Measurements from ENCODE around the gene PDE6G. TPM values are rescaled to one million over a fixed set of nuclear protein-coding genes. Genes with fewer than 3 reads are reported as not detected.
A peak's percentile ranks its signal among the peaks of the same experiment; 100 is the strongest.

PDE6G gene
- total and polyA plus RNA-seq, 2 of the 4 experiments (the other 2 are of a cell fraction), result 2.7 TPM; not detected in 1

GRCh38 chr17:81650951-81651350 lies 5.4 kb downstream of the PDE6G start:
- Histone ChIP-seq H3K4me2 (ENCODE audit: low read depth, low read length) (no peak overlapping the region), H3K23ac (ENCODE audit: low read depth, low read length) (no peak overlapping the region), H3K56ac (ENCODE audit: extremely low read depth, insufficient read depth, low read length) (no peak overlapping the region), H2AK5ac (ENCODE audit: low read depth, low read length) (peak overlapping the region; percentile 91), H3K4ac (ENCODE audit: low read depth, low read length) (peak overlapping the region; percentile 87), H3K27me3 (ENCODE audit: control insufficient read depth, insufficient read depth, low read length) (peaks cover 19% of the 10 kb centered on the region), H3K9me3 (ENCODE audit: control insufficient read depth, insufficient read depth, low read length) (peaks cover 8% of the 10 kb centered on the region; the same call in 1 of the 2 replicates), H3K36me3 (ENCODE audit: control insufficient read depth, insufficient read depth, low read length) (no peaks in the 10 kb centered on the region), H2BK5ac (ENCODE audit: low read depth, low read length, poor library complexity, severe bottlenecking) (peak overlapping the region; percentile 74), H3K79me1 (ENCODE audit: low read depth in 1 of 2, low read length in 2 of 2) (no peaks in the 10 kb centered on the region; a peak in 1 of 4 replicates), H3K9ac (ENCODE audit: low read depth, low read length) (no peak overlapping the region), H4K5ac (ENCODE audit: low read depth, low read length) (no peak overlapping the region), H2BK120ac (ENCODE audit: low read depth, low read length) (peak overlapping the region; percentile 91), H3K9me1 (ENCODE audit: insufficient read depth, low read length) (peaks cover 12% of the 10 kb centered on the region), H2AFZ (replicated peaks; ENCODE audit: low read length, poor library complexity) (no peak overlapping the region), H2AK9ac (replicated peaks; ENCODE audit: low read depth, low read length, poor library complexity) (peak overlapping the region; percentile 96), H2BK20ac (ENCODE audit: low read depth, low read length) (0 out of 2 replicates have a peak overlapping the region, but pooled peaks have one; percentile 35), H3K14ac (replicated peaks; ENCODE audit: low read depth, low read length) (no peak overlapping the region), H3K18ac (ENCODE audit: low read depth, low read length) (no peak overlapping the region), H4K91ac (ENCODE audit: insufficient read depth, low read depth, low read length) (peak overlapping the region; percentile 90; the same call in 1 of the 2 replicates), H4K20me1 (ENCODE audit: insufficient read depth, low read length) (peaks cover 3% of the 10 kb centered on the region; the same call in 1 of the 2 replicates), H2BK15ac (ENCODE audit: low read depth, low read length) (0 out of 3 replicates have a peak overlapping the region, but pooled peaks have one; percentile 79), H4K8ac (ENCODE audit: low read depth in 2 of 2, low read length in 2 of 2) (peak overlapping the region; percentile 69 to 71; a peak in 2 of 4 replicates), H3K4me3 (ENCODE audit: insufficient read depth, low read depth, low read length) (no peak overlapping the region), H3K27ac (ENCODE audit: insufficient read depth, low read length) (no peak overlapping the region), H3K4me1 (ENCODE audit: control insufficient read depth, insufficient read depth, low read length) (peaks cover 6% of the 10 kb centered on the region)
- CTCF ChIA-PET, result no interaction called here
- in situ Hi-C loops (cut with MboI; ENCODE audit: low sequenced_read_pairs) (no loop called here), intact Hi-C loops (cut with micrococcal nuclease) (no loop called here), dilution Hi-C loops (cut with HindIII; ENCODE audit: low sequenced_read_pairs, unreplicated experiment) (no loop called here)
- POLR2A ChIA-PET (ENCODE audit: unreplicated experiment), result no interaction called here
- ATAC-seq (ENCODE audit: low read depth), result no peak
- WGBS, 2 experiments (ENCODE audit: extremely low coverage in 2 of 2, insufficient read length in 1 of 2), result no CpG with 5 or more reads among the region's 9 CpGs
- no TSS peak for BruUV-seq (replicated peaks)
- peak; percentile 11 for DNase-seq
- TF ChIP-seq RAD21 (IDR thresholded peaks at IDR 0.05; ENCODE audit: low read length) (no peak), BHLHE40 (IDR thresholded peaks at IDR 0.05; ENCODE audit: low read depth, low read length) (no peak), FOS (IDR thresholded peaks at IDR 0.05; ENCODE audit: low read depth, low read length) (no peak), MAZ (IDR thresholded peaks at IDR 0.05; ENCODE audit: borderline replicate concordance, low read depth, low read length) (no peak), SMC3 (IDR thresholded peaks at IDR 0.05; ENCODE audit: low read depth, low read length) (no peak), CEBPB (IDR thresholded peaks at IDR 0.05; ENCODE audit: low read depth, low read length) (no peak), MXI1 (IDR thresholded peaks at IDR 0.05; ENCODE audit: borderline replicate concordance, low read depth, low read length) (no peak), RFX5 (IDR thresholded peaks at IDR 0.05; ENCODE audit: low read depth, low read length) (no peak), RCOR1 (IDR thresholded peaks at IDR 0.05; ENCODE audit: insufficient replicate concordance, low read length) (no peak)
